AG10803 (cell line): Measurements from ENCODE around the gene SYT5.
A peak's percentile ranks its signal among the peaks of the same experiment; 100 is the strongest.

Experiments used
- DNase-seq: peaks from one replicate; pipeline ENCODE4 v3.0.0; 2010; ENCODE audit warnings: low read depth
- H3K4me3 ChIP-seq: 2 replicates; pipeline ENCODE4 v1.5.1; 2011; ENCODE audit warnings: mild to moderate bottlenecking, low read length, control low read depth
- CTCF ChIP-seq: conservative IDR thresholded peaks from 2 replicates; pipeline ENCODE4 v1.5.1; 2011; ENCODE audit warnings: mild to moderate bottlenecking, low read length, control low read depth, inconsistent platforms

SYT5 gene

GRCh38 chr19:55188625-55189024 lies 8.5 kb upstream of the SYT5 start:
- TF ChIP-seq CTCF: no peak
- DNase-seq: no peak
- H3K4me3 ChIP-seq: no peak overlapping the region

- no peak for DNase-seq
- no peak for TF ChIP-seq CTCF
- no peak overlapping the region for H3K4me3 ChIP-seq
Measured at GRCh38 chr19:55186080-55186479, 6.0 kb upstream of the SYT5 start.

- no peak overlapping the region for H3K4me3 ChIP-seq
- DNase-seq: no peak
- no peak for TF ChIP-seq CTCF
Measured at GRCh38 chr19:55181740-55182139, 1.7 kb upstream of the SYT5 start.

- DNase-seq: peak; percentile 71
- peak overlapping the region; percentile 47 for H3K4me3 ChIP-seq
- TF ChIP-seq CTCF: no peak
Measured at GRCh38 chr19:55178781-55179599, 1.1 kb downstream of the SYT5 start.

- H3K4me3 ChIP-seq: no peak overlapping the region
- DNase-seq: no peak
- TF ChIP-seq CTCF: no peak
Measured at GRCh38 chr19:55176076-55176475, 4.0 kb downstream of the SYT5 start.

GRCh38 chr19:55175117-55175867 lies 4.8 kb downstream of the SYT5 start:
- DNase-seq: no peak
- no peak overlapping the region for H3K4me3 ChIP-seq
- TF ChIP-seq CTCF: no peak
